ENCODE results near the gene IL15RA. TPM values are rescaled to one million over a fixed set of nuclear protein-coding genes. Genes with fewer than 3 reads are reported as not detected.
A peak's percentile ranks its signal among the peaks of the same experiment; 100 is the strongest.

The IL15RA gene
- total RNA-seq, 4 donors from 2014 or later = 17.7 to 21.9 (median 20.6) TPM

DNA sequence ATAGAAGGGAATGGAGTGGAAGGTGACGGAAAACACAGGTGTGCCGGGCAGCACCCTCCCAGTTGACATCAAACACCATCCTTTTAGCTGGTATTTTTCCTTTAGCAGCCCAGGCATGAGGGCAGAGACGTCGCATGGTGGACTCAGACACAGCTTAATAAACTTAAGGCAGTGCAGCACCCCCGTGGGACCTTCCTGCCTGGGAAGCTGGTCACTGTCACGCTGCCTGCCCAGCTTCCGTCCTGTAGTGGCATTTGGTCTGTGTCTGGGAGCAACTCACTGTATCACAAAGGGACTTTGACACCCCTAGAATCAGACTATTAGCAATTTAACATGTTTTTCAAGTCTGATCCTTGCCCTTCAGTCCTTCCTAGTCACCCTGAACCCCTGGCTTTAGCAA is 35.8 kb downstream of the IL15RA start:
- Histone ChIP-seq H3K9me3 (no peaks in the 10 kb centered on the region), H3K36me3 (peaks cover 0 to 25% of the 10 kb centered on the region in 2 donors), H3K4me3 (no peak overlapping the region), H3K4me1 (peaks cover 0 to 48% (median 14%) of the 10 kb centered on the region in 3 donors), H3K27ac (peak overlapping the region in 3 of 4 donors; percentile 42 to 81 (median 73)), H3K27me3 (no peaks in the 10 kb centered on the region)
- 52 to 100% methylated on average over 3 to 4 of the region's 7 CpGs for WGBS, 2 donors (ENCODE audit: low coverage in 1 of 2)
- TF ChIP-seq POLR2A (IDR thresholded peaks at IDR 0.05) = no peak
- TF ChIP-seq EP300 (IDR thresholded peaks at IDR 0.05) = no peak
- no peak for TF ChIP-seq CTCF (IDR thresholded peaks at IDR 0.05)
- TF ChIP-seq POLR2AphosphoS5 (IDR thresholded peaks at IDR 0.05) = no peak
- no peak for ATAC-seq

- Histone ChIP-seq H3K27me3 (no peaks in the 10 kb centered on the region), H3K36me3 (peaks cover 0 to 33% of the 10 kb centered on the region in 2 donors), H3K4me1 (peaks cover 0 to 42% (median 14%) of the 10 kb centered on the region in 3 donors), H3K4me3 (no peak overlapping the region), H3K27ac (peak overlapping the region in 1 of 4 donors; percentile 81), H3K9me3 (no peaks in the 10 kb centered on the region)
- no peak for TF ChIP-seq POLR2A (IDR thresholded peaks at IDR 0.05)
- no peak for TF ChIP-seq EP300 (IDR thresholded peaks at IDR 0.05)
- TF ChIP-seq CTCF (IDR thresholded peaks at IDR 0.05) = no peak
- no peak for TF ChIP-seq POLR2AphosphoS5 (IDR thresholded peaks at IDR 0.05)
- no peak for ATAC-seq
- 77 to 80% methylated on average over 6 of the region's 6 CpGs for WGBS, 2 donors (ENCODE audit: low coverage in 1 of 2)
Observed at GRCh38 chr10:5940807-5941218, 36.5 kb downstream of the IL15RA start.

- H3K4me3 ChIP-seq = no peak overlapping the region
- no peak for ATAC-seq
- H3K4me1 ChIP-seq = peaks cover 0 to 19% (median under 1%) of the 10 kb centered on the region in 3 donors
- no peaks in the 10 kb centered on the region for H3K9me3 ChIP-seq
- TF ChIP-seq CTCF (IDR thresholded peaks at IDR 0.05) = no peak
- no peak for TF ChIP-seq POLR2A (IDR thresholded peaks at IDR 0.05)
- no peak for TF ChIP-seq EP300 (IDR thresholded peaks at IDR 0.05)
- no peak for TF ChIP-seq POLR2AphosphoS5 (IDR thresholded peaks at IDR 0.05)
- H3K36me3 ChIP-seq = peaks cover 0 to 58% of the 10 kb centered on the region in 2 donors
- no peaks in the 10 kb centered on the region for H3K27me3 ChIP-seq
- 86 to 93% methylated on average over 3 to 12 of the region's 12 CpGs for WGBS, 2 donors (ENCODE audit: low coverage in 1 of 2)
- no peak overlapping the region for H3K27ac ChIP-seq
Observed at GRCh38 chr10:5938291-5938690, 39.1 kb downstream of the IL15RA start.

- H3K9me3 ChIP-seq = no peaks in the 10 kb centered on the region
- TF ChIP-seq EP300 (IDR thresholded peaks at IDR 0.05) = no peak
- H3K27me3 ChIP-seq = no peaks in the 10 kb centered on the region
- peaks cover 0 to 8% (median 0%) of the 10 kb centered on the region in 3 donors for H3K4me1 ChIP-seq
- peaks cover 0 to 71% of the 10 kb centered on the region in 2 donors for H3K36me3 ChIP-seq
- no peak for ATAC-seq
- WGBS, 2 donors (ENCODE audit: low coverage in 1 of 2) = 100% methylated on average over 1 of the region's 18 CpGs; no CpG with 5 or more reads in 1 of the 2 donors
- no peak overlapping the region for H3K27ac ChIP-seq
- no peak overlapping the region for H3K4me3 ChIP-seq
Observed at GRCh38 chr10:5937016-5937415, 40.3 kb downstream of the IL15RA start.

DNA sequence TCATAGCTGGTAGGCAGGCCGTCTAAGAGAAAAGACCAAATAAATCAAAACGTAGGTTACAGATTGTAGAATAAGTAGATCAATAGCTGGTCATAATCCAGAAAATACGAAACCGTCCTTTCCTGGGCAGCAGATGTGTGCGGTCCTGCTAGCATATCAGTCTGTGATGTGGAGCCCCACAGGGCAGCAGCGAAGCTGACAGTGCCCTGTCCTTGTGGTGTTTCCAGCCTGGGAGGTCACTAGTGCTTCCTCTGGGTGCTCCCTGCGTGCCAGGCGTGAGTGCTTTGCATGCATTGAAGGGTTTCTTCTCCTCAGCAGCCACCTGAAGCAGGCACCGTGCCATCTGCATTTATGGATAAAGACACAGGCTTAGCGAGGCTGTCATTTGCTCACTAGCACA is 41.7 kb downstream of the IL15RA start:
- no peak for TF ChIP-seq POLR2AphosphoS5 (IDR thresholded peaks at IDR 0.05)
- no peak for TF ChIP-seq POLR2A (IDR thresholded peaks at IDR 0.05)
- TF ChIP-seq EP300 (IDR thresholded peaks at IDR 0.05) = no peak
- TF ChIP-seq CTCF (IDR thresholded peaks at IDR 0.05) = no peak
- Histone ChIP-seq H3K9me3 (no peaks in the 10 kb centered on the region), H3K27ac (no peak overlapping the region), H3K27me3 (no peaks in the 10 kb centered on the region), H3K36me3 (peaks cover 0 to 85% of the 10 kb centered on the region in 2 donors), H3K4me3 (no peak overlapping the region), H3K4me1 (no peaks in the 10 kb centered on the region)
- WGBS, 2 donors (ENCODE audit: low coverage in 1 of 2) = 93% methylated on average over 10 of the region's 10 CpGs; no CpG with 5 or more reads in 1 of the 2 donors
- no peak for ATAC-seq

Data from gastroesophageal sphincter (tissue), 4 donors.